ENCODE data around the gene PLSCR4. TPM values are rescaled to one million over a fixed set of nuclear protein-coding genes. Genes with fewer than 3 reads are reported as not detected.

PLSCR4 gene
- total RNA-seq, 4 donors from 2014 or later, result 42.0 to 83.3 (median 61.5) TPM

DNA sequence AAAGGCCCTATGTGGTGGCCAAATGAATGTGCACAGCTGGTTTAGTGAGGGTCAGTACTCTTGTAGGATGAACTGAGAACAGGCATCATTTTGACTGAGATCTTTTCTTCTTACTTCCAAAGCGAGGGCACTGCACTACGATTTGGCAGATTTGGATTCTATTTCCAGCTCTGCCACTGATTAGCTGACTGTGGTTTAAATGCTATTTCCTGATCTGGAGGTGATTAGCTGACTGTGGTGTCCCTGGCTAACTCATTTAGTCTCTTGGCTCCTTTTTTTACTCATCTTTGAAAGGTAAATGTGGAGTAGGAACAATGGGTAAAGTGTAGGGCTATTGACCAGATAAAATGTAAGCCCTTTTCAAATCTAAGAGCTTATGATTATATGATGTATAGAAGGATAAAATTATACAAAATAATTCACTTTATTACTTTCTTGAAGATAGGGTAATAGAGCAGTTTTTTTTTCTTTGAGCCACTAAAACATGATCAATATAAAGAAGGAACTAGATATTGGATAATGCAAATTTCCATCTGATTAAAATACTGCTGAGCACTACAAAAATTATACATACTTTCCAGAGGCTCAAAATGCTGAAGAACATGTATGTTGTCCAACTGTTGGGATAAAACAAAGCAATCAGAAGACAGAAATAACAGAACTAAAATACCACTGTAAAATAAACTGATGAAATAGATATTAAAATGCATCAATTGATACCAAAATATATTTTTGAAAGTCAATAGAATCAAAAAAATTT, 50.3 kb downstream of the PLSCR4 start:
- Histone ChIP-seq H3K36me3 (peaks cover 0 to 37% of the 10 kb centered on the region in 2 donors), H3K27me3 (no peaks in the 10 kb centered on the region), H3K27ac (no peak overlapping the region), H3K9me3 (no peaks in the 10 kb centered on the region), H3K4me1 (peaks cover 1 to 12% (median 2%) of the 10 kb centered on the region in 3 donors), H3K4me3 (no peak overlapping the region)
- ATAC-seq, result no peak
- whole genome bisulfite sequencing, 2 donors (ENCODE audit: low coverage in 1 of 2), result 47 to 65% methylated on average over 2 of the region's 2 CpGs
- no peak for TF ChIP-seq EP300 (IDR thresholded peaks at IDR 0.05)
- TF ChIP-seq POLR2AphosphoS5 (IDR thresholded peaks at IDR 0.05), result no peak
- TF ChIP-seq, protein P1, sequence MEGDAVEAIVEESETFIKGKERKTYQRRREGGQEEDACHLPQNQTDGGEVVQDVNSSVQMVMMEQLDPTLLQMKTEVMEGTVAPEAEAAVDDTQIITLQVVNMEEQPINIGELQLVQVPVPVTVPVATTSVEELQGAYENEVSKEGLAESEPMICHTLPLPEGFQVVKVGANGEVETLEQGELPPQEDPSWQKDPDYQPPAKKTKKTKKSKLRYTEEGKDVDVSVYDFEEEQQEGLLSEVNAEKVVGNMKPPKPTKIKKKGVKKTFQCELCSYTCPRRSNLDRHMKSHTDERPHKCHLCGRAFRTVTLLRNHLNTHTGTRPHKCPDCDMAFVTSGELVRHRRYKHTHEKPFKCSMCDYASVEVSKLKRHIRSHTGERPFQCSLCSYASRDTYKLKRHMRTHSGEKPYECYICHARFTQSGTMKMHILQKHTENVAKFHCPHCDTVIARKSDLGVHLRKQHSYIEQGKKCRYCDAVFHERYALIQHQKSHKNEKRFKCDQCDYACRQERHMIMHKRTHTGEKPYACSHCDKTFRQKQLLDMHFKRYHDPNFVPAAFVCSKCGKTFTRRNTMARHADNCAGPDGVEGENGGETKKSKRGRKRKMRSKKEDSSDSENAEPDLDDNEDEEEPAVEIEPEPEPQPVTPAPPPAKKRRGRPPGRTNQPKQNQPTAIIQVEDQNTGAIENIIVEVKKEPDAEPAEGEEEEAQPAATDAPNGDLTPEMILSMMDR (IDR thresholded peaks at IDR 0.05), result no peak

DNA sequence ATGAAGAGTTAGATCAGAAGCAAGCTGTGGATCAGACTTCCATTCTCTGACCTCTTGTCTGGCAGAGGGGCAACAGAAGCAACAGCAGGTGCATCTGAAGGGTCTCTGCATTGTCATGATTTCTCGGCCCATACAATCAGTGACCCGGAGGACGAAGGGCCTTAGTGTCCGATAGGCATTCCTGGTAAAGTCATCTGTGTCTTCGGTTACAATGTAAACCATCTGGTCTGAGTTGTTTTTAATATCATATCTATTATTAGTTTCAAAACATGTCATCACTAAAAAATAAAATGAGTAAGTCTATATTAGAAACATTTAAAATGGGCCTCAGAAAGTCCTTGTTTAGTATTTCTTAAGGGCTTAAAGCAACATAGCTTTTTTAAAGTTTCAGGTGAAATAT, 51.1 kb downstream of the PLSCR4 start:
- Histone ChIP-seq H3K27me3 (no peaks in the 10 kb centered on the region), H3K4me3 (no peak overlapping the region), H3K27ac (peak overlapping the region in 1 of 4 donors; percentile 13), H3K9me3 (no peaks in the 10 kb centered on the region), H3K4me1 (peaks cover 6 to 20% (median 7%) of the 10 kb centered on the region in 3 donors), H3K36me3 (peaks cover 0 to 33% of the 10 kb centered on the region in 2 donors)
- 65 to 78% methylated on average over 5 of the region's 5 CpGs for WGBS, 2 donors (ENCODE audit: low coverage in 1 of 2)
- TF ChIP-seq, protein P1 (IDR thresholded peaks at IDR 0.05), result no peak
- TF ChIP-seq EP300 (IDR thresholded peaks at IDR 0.05), result no peak
- TF ChIP-seq POLR2A (IDR thresholded peaks at IDR 0.05), result no peak
- no peak for TF ChIP-seq POLR2AphosphoS5 (IDR thresholded peaks at IDR 0.05)
- no peak for ATAC-seq

DNA sequence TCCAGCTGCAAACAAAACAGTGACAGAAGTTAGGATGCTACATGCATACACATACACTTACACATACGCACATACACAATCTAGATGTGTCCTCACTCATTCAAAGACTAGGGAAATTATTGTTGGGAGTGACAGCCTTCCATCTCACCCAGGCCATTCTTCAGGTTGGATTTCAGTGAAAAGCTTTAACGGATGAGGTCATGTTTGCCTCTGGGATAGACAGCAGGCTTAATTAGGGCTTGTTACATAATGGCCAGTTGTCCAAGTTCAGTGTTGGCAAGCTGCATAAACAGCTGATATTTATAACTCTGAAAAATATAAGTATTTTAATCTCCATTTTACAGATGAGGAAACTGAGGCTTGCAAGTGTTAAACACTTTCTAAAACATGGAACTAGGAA, 54.1 kb downstream of the PLSCR4 start:
- no peak for ATAC-seq
- Histone ChIP-seq H3K9me3 (no peaks in the 10 kb centered on the region), H3K4me3 (no peak overlapping the region), H3K36me3 (peaks cover 0 to 37% of the 10 kb centered on the region in 2 donors), H3K27me3 (no peaks in the 10 kb centered on the region), H3K27ac (no peak overlapping the region), H3K4me1 (peaks cover 6 to 24% (median 7%) of the 10 kb centered on the region in 3 donors)
- WGBS, 2 donors (ENCODE audit: low coverage in 1 of 2), result 100% methylated on average over 2 of the region's 2 CpGs; no CpG with 5 or more reads in 1 of the 2 donors
- TF ChIP-seq, protein P1 (IDR thresholded peaks at IDR 0.05), result no peak
- TF ChIP-seq EP300 (IDR thresholded peaks at IDR 0.05) (no peak), POLR2AphosphoS5 (IDR thresholded peaks at IDR 0.05) (no peak), POLR2A (IDR thresholded peaks at IDR 0.05) (no peak)

DNA sequence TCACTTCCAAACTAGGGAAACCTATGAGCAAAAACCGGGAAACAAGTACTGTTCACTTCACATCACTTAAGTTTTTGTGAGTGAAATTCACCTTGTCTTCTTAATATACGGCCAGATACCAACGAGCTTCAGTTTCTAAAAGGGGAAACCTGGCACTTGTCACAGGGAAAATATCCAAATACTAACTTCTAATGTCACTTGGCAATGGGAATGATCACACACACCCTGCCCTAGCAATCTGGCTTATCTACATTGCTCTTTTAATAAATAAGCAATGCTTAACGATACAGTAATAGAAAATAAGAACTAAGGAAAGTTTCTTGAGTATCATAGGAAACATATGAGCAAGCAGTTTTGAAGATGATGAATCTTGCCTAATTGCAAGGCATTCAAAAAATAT, 55.3 kb downstream of the PLSCR4 start:
- WGBS, 2 donors (ENCODE audit: low coverage in 1 of 2), result 4% methylated on average over 4 of the region's 4 CpGs

More for the DNA sequence above, 55.3 kb downstream of the PLSCR4 start:
- no peaks in the 10 kb centered on the region for H3K27me3 ChIP-seq
- peaks cover 6 to 24% (median 7%) of the 10 kb centered on the region in 3 donors for H3K4me1 ChIP-seq
- TF ChIP-seq EP300 (IDR thresholded peaks at IDR 0.05) (no peak), POLR2A (IDR thresholded peaks at IDR 0.05) (no peak), POLR2AphosphoS5 (IDR thresholded peaks at IDR 0.05) (no peak)
- TF ChIP-seq, protein P1 (IDR thresholded peaks at IDR 0.05), result no peak
- peaks cover 0 to 37% of the 10 kb centered on the region in 2 donors for H3K36me3 ChIP-seq
- peak overlapping the region in 3 of 4 donors; percentile 5 to 45 (median 38) for H3K27ac ChIP-seq
- H3K4me3 ChIP-seq, result no peak overlapping the region
- ATAC-seq, result no peak
- H3K9me3 ChIP-seq, result no peaks in the 10 kb centered on the region

Data from gastroesophageal sphincter (tissue), 4 donors.